Posterior cingulate gyrus (tissue), 11 donors: Measurements from ENCODE around the gene GALE.

Experiments used
- DNase-seq, 10 donors: peaks; one replicate each; pipeline versions ENCODE4 v3.0.0 to v3.0.0-alpha.2; 2020 to 2021; ENCODE audit warnings: mixed read lengths in 3 of 10
- intact Hi-C: fragments of 100-400 bp; cut with DNase I; formaldehyde crosslinking; loops from one replicate; pipeline ENCODE4 v1.15.1; 2023

Gene GALE

DNA sequence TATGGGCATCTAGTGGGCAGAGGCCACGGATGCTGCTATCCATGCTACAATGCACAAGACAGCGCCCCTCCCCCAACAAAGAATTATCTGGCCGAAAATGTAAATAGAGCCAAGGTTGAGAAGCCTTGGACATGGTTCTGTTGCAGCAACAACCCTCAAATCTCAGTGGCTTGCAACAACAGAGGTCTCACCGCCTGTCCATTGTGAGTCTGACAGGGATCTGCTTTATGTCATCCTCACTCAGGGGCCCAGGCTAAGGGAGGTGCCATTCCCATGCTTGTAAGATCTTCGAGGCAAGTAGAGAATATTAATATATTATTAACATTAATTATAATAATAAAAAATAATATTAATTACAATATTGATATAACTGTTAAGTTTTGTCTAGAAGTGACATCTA is 31.8 kb downstream of the GALE start:
- intact Hi-C loops = no loop called here
- no peak for DNase-seq

DNA sequence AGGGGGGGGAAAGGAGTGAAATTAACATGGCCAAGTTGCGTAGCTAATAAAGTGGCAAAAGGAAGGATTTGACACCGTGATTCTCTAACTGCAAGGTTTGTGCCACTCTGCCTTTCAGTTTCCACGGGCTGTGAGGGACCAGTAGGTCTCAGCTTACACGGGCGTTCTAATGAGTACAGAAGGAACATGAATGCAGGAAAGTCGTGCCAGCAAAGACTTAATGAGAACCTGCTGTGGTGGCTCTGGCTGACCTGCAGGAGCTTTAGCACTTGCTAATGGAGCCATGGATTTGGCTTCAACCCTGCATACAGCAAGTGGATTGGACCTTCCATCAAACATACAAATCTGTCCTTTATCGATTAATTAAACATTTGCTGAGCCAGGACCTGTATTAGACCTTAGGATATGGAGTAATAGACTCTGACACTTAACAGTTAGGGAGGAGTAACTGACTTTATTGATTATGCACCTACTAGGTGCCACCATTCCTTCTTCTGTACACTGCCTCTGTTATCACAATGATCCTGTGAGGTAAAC is 37.4 kb downstream of the GALE start:
- intact Hi-C loops = no loop called here
- no peak for DNase-seq

DNA sequence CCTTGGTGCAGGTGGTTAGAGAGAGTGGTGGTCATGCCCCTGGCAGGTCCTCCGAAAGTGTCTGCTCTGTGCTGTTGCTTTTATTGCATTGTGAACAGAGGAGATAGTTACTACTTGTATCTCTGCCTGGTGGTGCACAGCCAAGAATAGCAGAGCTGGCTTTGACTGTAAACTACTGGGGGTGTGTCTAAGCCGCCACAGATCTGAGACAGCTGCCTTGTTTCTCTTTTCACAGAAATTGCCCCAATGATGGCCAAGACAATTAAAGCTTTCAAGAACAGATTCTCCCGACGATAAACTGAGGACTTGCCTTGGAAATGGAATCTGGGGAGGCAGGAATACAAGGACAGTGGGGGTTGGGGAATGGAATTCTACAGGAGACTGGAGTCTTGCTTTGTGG is 41.3 kb downstream of the GALE start:
- intact Hi-C loops = no loop called here

DNA sequence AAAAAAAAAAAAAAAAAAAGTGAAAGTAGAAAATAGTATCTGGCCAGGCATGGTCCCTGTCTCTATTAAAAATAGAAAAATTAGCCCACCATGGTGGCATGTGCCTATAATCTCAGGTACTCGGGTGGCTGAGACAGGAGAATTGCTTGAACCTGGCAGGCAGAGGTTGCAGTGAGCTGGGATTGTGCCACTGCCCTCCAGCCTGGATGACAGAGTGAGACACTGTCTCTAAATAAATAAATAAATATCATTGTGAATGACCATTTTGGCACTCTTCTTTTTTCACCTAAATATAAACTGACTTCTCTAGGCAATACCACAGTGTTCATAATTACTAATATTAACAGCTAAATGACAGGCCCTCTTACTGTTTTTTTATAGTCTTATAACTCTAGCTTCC is 42.7 kb downstream of the GALE start:
- DNase-seq = no peak

More for the DNA sequence above, 41.3 kb downstream of the GALE start:
- peak in 7 of 10 donors; percentile 25 to 91 (median 45) for DNase-seq

DNA sequence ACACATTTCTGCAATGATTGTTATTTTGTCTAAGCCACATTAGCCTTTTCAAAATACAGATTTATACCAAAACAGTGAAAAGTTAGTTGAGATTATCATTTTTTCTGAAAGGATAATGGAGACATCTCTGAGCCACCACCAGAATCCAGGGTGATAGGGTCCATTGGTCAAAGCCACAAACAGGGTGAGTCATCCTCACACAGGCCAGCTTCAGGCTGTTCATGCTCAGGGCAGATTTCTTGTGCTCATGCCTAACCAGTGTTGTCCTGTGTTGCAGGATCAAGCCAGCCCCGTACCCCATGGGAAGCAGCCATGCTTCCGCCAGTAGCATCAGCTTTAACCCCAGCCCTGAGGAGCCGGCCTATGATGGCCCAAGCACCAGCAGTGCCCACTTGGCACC is 43.9 kb downstream of the GALE start:
- DNase-seq = no peak
- intact Hi-C loops = no loop called here

More for the DNA sequence above, 42.7 kb downstream of the GALE start:
- intact Hi-C loops = no loop called here

DNA sequence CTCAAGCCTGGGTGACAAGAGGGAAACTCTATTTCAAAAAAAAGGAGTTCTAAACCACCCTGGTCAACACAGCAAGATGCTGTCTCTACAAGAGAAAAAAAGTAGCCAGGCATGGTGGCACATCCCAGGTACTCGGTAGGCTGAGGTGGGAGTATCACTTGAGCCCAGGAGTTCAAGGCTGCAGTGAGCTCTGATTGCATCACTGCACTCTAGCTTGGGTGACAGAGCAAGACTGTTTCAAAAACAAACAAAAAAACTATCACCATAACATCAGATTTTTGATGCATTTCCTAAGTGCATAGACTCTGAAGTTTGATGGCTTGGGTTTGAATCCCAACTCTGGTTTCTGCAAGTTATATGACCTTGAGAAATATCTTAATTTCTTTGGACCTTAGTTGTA is 47.6 kb downstream of the GALE start:
- intact Hi-C loops = no loop called here
- DNase-seq = no peak

DNA sequence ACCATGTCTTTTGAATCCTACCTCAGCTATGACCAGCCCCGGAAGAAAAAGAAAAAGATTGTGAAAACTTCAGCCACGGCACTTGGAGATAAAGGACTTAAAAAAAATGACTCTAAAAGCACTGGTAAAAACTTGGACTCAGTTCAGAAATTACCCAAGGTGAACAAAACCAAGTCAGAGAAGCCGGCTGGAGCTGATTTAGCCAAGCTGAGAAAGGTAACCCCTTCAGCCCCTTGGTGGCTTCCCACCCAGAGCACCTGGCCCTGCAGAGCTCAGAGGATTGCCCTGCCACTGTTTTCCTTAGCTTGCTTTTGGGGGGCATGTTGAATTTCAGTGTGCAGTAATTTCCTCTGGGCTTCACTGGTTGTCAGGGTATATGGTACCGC is 48.7 kb downstream of the GALE start:
- intact Hi-C loops = no loop called here
- DNase-seq = no peak

DNA sequence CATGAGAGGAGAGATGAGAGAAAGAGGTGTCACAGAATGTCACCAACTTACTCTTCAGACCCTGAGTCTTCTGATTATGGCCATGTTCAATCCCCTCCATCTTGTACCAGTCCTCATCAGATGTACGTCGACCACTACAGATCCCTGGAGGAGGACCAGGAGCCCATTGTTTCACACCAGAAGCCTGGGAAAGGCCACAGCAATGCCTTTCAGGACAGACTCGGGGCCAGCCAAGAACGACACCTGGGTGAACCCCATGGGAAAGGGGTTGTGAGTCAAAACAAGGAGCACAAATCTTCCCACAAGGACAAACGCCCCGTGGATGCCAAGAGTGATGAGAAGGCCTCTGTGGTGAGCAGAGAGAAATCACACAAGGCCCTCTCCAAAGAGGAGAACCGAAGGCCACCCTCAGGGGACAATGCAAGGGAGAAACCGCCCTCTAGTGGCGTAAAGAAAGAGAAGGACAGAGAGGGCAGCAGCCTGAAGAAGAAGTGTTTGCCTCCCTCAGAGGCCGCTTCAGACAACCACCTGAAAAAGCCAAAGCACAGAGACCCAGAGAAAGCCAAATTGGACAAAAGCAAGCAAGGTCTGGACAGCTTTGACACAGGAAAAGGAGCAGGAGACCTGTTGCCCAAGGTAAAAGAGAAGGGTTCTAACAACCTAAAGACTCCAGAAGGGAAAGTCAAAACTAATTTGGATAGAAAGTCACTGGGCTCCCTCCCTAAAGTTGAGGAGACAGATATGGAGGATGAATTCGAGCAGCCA is 49.3 kb downstream of the GALE start:
- peak in 2 of 10 donors; percentile 5 to 28 for DNase-seq
- intact Hi-C loops = no loop called here

DNA sequence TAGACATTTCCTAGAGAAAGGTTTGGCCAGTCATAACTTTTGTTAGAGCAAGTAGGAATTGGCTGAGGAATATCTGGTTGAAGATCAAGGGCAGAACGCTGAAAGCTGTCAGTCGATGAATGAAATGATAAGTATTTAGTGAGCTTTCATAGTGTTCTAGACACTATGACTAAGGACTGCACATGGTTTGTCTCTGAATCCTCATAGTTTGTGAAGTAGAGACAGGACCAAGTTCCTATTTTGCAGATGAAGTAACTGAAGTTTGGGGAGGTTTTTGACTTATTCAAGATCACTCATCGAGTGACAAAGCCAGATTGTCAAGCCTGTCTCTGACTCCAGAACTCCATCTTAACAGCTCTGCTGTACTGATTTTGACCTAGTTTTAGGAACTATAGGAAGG is 52.5 kb downstream of the GALE start:
- intact Hi-C loops = no loop called here
- no peak for DNase-seq
